Rectal smooth muscle tissue (tissue), 1 donor: ENCODE results near the gene CD47.

ENCODE experiments used
- H3K27ac ChIP-seq: one replicate; pipeline ENCODE4 v1.7.0; 2013; ENCODE audit warnings: low read depth, low read length, inconsistent platforms
- H3K27me3 ChIP-seq: one replicate; pipeline ENCODE4 v1.7.0; 2013; ENCODE audit warnings: low read length; ENCODE audit not compliant: control insufficient read depth, insufficient read depth
- H3K36me3 ChIP-seq: one replicate; pipeline ENCODE4 v1.7.0; 2013; ENCODE audit warnings: low read length; ENCODE audit not compliant: control insufficient read depth, insufficient read depth
- H3K4me1 ChIP-seq: one replicate; pipeline ENCODE4 v1.7.0; 2013; ENCODE audit warnings: low read length; ENCODE audit not compliant: control insufficient read depth, insufficient read depth
- H3K4me3 ChIP-seq: one replicate; pipeline ENCODE4 v1.7.0; 2013; ENCODE audit warnings: low read length
- H3K9ac ChIP-seq: one replicate; pipeline ENCODE4 v1.7.0; 2013; ENCODE audit warnings: low read length

The CD47 gene

GRCh38 chr3:108051005-108051404 lies 39.8 kb downstream of the CD47 start:
- Histone ChIP-seq H3K27ac (no peak overlapping the region), H3K4me1 (no peaks in the 10 kb centered on the region), H3K9ac (no peak overlapping the region), H3K27me3 (no peaks in the 10 kb centered on the region), H3K4me3 (no peak overlapping the region), H3K36me3 (no peaks in the 10 kb centered on the region)

GRCh38 chr3:108047987-108048386 lies 42.8 kb downstream of the CD47 start:
- Histone ChIP-seq H3K4me1 (no peaks in the 10 kb centered on the region), H3K27ac (no peak overlapping the region), H3K36me3 (no peaks in the 10 kb centered on the region), H3K4me3 (no peak overlapping the region), H3K9ac (no peak overlapping the region), H3K27me3 (no peaks in the 10 kb centered on the region)

GRCh38 chr3:108046247-108046646 lies 44.6 kb downstream of the CD47 start:
- no peaks in the 10 kb centered on the region for H3K36me3 ChIP-seq

GRCh38 chr3:108044699-108045098 lies 46.1 kb downstream of the CD47 start:
- Histone ChIP-seq H3K4me1 (no peaks in the 10 kb centered on the region), H3K27ac (no peak overlapping the region), H3K4me3 (no peak overlapping the region), H3K27me3 (no peaks in the 10 kb centered on the region), H3K9ac (no peak overlapping the region), H3K36me3 (no peaks in the 10 kb centered on the region)

More at GRCh38 chr3:108046247-108046646, 44.6 kb downstream of the CD47 start:
- Histone ChIP-seq H3K9ac (no peak overlapping the region), H3K27ac (no peak overlapping the region), H3K4me1 (no peaks in the 10 kb centered on the region), H3K27me3 (no peaks in the 10 kb centered on the region), H3K4me3 (no peak overlapping the region)

- H3K27ac ChIP-seq = no peak overlapping the region
- H3K9ac ChIP-seq = no peak overlapping the region
- no peaks in the 10 kb centered on the region for H3K27me3 ChIP-seq
- no peak overlapping the region for H3K4me3 ChIP-seq
- no peaks in the 10 kb centered on the region for H3K36me3 ChIP-seq
- no peaks in the 10 kb centered on the region for H3K4me1 ChIP-seq
Measured at GRCh38 chr3:108042300-108042699, 48.5 kb downstream of the CD47 start.

GRCh38 chr3:108041253-108041652 lies 49.6 kb downstream of the CD47 start:
- H3K9ac ChIP-seq = no peak overlapping the region
- H3K4me3 ChIP-seq = no peak overlapping the region
- H3K27ac ChIP-seq = no peak overlapping the region
- no peaks in the 10 kb centered on the region for H3K4me1 ChIP-seq
- no peaks in the 10 kb centered on the region for H3K36me3 ChIP-seq
- H3K27me3 ChIP-seq = no peaks in the 10 kb centered on the region

GRCh38 chr3:108037770-108038169 lies 53.1 kb downstream of the CD47 start:
- Histone ChIP-seq H3K27me3 (no peaks in the 10 kb centered on the region), H3K9ac (no peak overlapping the region), H3K4me3 (no peak overlapping the region), H3K27ac (no peak overlapping the region), H3K36me3 (no peaks in the 10 kb centered on the region), H3K4me1 (no peaks in the 10 kb centered on the region)

- Histone ChIP-seq H3K27me3 (no peaks in the 10 kb centered on the region), H3K4me1 (no peaks in the 10 kb centered on the region), H3K27ac (no peak overlapping the region), H3K36me3 (no peaks in the 10 kb centered on the region), H3K4me3 (no peak overlapping the region), H3K9ac (no peak overlapping the region)
Measured at GRCh38 chr3:108036984-108037741, 53.7 kb downstream of the CD47 start.

- Histone ChIP-seq H3K4me1 (no peaks in the 10 kb centered on the region), H3K9ac (no peak overlapping the region), H3K27ac (no peak overlapping the region), H3K27me3 (no peaks in the 10 kb centered on the region), H3K4me3 (no peak overlapping the region), H3K36me3 (no peaks in the 10 kb centered on the region)
Measured at GRCh38 chr3:108036401-108036800, 54.4 kb downstream of the CD47 start.

GRCh38 chr3:108035751-108036150 lies 55.1 kb downstream of the CD47 start:
- H3K27ac ChIP-seq = no peak overlapping the region

GRCh38 chr3:108031895-108032294 lies 58.9 kb downstream of the CD47 start:
- Histone ChIP-seq H3K27me3 (no peaks in the 10 kb centered on the region), H3K27ac (no peak overlapping the region), H3K4me1 (no peaks in the 10 kb centered on the region), H3K9ac (no peak overlapping the region), H3K4me3 (no peak overlapping the region), H3K36me3 (no peaks in the 10 kb centered on the region)

More at GRCh38 chr3:108035751-108036150, 55.1 kb downstream of the CD47 start:
- Histone ChIP-seq H3K4me3 (no peak overlapping the region), H3K9ac (no peak overlapping the region), H3K36me3 (no peaks in the 10 kb centered on the region), H3K27me3 (no peaks in the 10 kb centered on the region), H3K4me1 (no peaks in the 10 kb centered on the region)

GRCh38 chr3:108030960-108031359 lies 59.9 kb downstream of the CD47 start:
- Histone ChIP-seq H3K27ac (no peak overlapping the region), H3K36me3 (no peaks in the 10 kb centered on the region), H3K4me3 (no peak overlapping the region), H3K4me1 (no peaks in the 10 kb centered on the region), H3K9ac (no peak overlapping the region), H3K27me3 (no peaks in the 10 kb centered on the region)

- Histone ChIP-seq H3K27ac (no peak overlapping the region), H3K36me3 (no peaks in the 10 kb centered on the region), H3K4me3 (no peak overlapping the region)
Measured at GRCh38 chr3:108029466-108029865, 61.4 kb downstream of the CD47 start.

More at GRCh38 chr3:108029466-108029865, 61.4 kb downstream of the CD47 start:
- Histone ChIP-seq H3K27me3 (no peaks in the 10 kb centered on the region), H3K4me1 (no peaks in the 10 kb centered on the region), H3K9ac (no peak overlapping the region)
